ENCODE measurements around the gene CYB561.

- TF ChIP-seq CTCF (conservative IDR thresholded peaks at IDR 0.05; ENCODE audit: low read depth, low read length) (no peak), EZH2 (IDR thresholded peaks at IDR 0.05; ENCODE audit: borderline replicate concordance, low read depth, low read length, poor library complexity, severe bottlenecking) (no peak)
Observed at GRCh38 chr17:63407741-63408330, 38.3 kb downstream of the CYB561 start.

Data from A673 (cell line).